Measurements from ENCODE around the gene LHX3.

LHX3 gene

GRCh38 chr9:136204838-136205706, at the start of gene LHX3:
Gene LHX3, minus strand, starts transcription at chr9:136205128. Its CDS starts 116 bp downstream, at chr9:136205012.
- DNase-seq = no peak

DNA sequence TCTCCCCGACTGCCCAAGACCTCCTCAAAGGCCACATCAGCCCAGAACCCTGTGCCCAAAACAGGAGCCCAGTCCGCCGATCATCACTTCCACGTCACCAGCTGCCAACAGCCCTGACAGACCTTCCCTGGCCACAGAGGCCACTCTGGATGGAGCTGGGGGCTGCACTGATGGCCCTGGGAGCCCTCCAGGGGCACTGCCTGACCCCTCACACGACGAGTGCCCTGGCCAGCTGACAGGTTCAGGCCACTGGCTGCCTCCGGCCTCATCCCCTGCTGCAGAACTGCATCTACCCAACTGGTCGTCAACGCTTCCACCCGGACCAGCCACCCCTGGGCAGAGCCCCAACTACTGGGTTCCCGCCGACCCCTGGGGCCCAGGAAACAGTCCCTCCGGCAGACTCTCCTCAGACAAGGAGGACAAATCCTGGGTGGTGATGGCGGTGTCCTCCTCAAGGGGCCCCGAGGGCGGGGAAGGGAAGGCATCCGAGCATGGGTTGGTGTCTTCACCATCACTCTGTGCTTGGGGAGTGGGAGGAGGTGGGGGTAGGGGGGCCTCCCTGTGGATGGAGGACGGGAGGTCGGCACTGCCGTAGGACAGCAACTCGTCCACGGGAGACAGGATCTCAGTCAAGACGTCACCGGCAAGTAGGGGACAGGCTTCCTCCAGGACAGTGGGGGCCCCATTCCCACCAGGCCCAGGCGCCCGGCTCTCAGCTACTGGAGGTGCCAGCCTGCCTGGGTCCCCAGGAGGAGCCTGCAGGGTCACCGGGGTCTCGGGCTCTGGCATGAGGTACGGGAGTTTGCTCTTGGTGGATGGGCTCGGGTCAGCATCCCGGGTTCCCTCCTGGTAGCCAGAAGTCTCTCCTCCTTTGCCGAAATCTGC, 48.6 kb upstream of the LHX3 start:
- DNase-seq = no peak

- no peak for DNase-seq
These were observed 47.9 kb upstream of the LHX3 start for GRCh38 chr9:136252846-136253245.

DNA sequence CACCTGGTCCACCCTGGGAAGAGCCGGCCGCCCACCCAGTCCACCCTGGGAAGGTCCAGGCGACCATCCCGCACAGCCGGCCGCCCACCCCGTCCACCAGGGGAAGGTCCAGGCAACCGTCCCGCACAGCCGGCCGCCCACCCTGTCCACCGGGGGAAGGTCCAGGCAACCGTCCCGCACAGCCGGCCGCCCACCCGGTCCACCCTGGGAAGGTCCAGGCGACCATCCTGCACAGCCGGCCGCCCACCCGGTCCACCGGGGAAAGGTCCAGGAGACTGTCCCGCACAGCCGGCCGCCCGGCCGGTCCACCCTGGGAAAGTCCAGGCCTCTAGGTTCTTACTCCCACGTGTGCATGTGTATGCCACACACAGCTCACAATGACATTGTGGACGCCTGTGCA, 47.4 kb upstream of the LHX3 start:
- no peak for DNase-seq

DNA sequence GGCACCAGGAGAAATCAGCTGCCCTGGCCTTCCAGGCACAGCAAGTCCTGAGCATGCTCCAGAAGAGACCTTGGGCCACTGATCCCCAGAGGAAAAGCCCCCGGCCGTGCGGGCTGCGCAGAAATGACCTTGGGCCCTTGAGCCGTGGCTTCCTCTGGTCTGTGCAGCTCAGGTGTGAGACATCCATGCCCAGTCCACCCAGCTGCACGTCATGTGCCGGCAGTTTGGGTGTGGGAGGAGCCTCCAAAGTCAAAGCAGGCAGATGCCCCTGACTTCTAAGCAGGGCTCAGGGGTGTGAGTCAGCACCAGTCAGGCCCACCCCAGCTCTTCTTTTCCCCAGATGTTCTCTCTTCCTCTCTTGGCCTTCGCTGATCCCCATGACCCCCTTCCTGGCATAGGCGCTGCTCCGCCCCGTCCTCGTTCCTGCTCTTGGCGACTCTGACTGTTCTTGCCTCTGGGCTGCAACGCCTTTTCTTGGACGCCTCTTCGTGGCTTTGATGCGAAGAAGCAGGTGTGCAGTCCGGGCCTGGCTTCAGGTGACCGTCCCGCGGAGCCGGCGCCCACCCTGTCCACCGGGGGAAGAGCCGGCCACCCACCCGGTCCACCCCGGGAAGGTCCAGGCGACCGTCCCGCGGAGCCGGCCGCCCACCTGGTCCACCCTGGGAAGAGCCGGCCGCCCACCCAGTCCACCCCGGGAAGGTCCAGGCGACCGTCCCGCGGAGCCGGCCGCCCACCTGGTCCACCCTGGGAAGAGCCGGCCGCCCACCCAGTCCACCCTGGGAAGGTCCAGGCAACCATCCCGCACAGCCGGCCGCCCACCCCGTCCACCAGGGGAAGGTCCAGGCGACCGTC, 46.6 kb upstream of the LHX3 start:
- no peak for DNase-seq

- DNase-seq = no peak
These were observed 45.7 kb upstream of the LHX3 start for GRCh38 chr9:136250676-136251075.

DNA sequence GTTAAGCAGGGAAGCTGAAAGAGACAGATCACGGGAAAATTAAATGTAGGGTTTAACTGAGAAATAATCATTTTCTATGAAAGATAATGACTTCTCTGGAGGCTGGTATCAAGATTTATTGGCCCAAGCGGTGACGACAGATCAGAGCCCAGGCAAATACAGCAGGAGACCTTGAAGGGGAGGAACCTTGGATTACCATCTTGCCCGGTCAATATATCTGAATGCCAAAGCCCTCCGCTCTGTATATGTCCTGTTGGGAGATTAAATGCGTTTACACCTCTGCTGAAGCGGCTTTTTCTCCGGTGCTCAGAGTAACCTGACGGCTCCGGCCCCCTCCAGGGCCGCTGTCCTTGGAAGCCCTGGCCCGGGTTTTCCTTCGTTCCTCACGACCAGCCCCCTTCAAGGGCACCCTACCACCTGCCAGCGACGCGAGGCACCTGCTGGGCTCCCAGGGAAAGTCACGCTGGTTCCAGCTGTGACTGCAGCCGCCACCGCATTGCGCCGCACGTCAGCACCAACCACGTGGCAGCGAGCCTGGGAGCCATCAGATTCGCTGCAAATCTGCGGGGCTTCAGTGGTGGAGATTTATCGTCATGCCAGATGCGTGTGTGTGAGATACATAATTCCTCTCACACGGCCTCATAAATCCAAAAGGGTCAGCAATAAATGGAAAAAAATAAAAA, 45.1 kb upstream of the LHX3 start:
- peak; percentile 67 for DNase-seq

DNA sequence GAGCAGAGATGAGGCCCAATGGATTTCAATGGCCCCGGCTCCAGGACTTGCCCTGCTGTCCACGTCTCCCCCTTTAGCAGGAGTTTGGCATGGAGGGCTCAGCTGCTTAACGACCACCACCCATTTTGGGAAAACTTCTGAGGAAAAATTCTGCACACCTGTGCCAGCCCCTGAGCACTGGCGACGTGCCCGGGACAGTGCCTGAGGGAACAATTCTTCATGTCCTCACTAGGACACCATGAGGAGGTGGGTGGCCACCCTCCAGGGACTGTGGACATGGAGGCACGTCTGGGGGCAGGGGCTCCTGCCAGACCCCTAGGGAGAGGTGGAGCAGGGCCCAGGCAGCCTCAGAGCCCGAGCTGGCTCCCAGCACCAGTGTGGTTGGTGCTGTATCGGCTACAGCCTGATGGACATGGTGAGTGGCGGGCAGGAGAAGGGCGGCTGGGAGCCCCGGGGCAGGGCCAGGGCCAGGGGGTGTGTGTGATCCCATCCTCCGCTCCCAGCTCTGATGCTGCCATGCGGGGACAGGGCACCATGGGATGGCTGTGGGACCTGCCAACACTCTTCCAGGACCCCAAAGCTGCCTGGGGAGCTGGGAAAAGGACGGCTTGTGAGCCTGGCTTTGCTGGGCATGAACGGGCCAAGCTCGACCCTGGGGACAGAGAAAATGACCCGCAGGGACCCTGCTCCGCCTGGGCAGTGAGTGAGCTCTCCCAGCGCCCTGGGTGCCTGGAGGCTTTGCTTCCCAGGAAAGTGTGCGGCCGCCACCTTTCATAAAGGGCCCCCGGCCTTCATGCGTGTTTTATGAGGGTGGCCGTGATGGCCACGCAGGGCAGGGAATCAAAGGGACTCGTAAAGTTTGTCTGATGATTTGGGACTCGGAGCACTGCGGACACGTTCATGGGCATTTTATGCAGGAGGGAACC, 44.3 kb upstream of the LHX3 start:
- DNase-seq = no peak

GRCh38 chr9:136247947-136248637, 43.2 kb upstream of the LHX3 start:
- no peak for DNase-seq

DNA sequence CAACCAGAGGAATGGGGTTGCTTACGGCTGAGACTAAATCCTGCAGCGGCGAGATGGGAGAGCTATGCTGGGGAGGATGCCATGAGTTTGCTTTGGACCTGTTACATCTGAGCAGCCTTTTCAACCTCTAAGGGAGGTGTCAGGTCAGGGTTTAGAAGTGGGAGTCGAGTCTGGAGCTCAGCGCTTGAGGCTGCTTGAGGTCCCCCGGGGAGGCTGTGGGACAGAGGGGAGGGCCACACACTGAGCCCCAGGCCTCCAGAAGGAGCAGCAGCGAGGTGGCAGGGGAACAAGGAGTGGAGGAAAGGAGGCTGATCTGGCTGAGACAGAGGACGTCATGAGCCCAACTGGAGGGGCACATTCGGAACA, 42.6 kb upstream of the LHX3 start:
- DNase-seq = no peak

DNA sequence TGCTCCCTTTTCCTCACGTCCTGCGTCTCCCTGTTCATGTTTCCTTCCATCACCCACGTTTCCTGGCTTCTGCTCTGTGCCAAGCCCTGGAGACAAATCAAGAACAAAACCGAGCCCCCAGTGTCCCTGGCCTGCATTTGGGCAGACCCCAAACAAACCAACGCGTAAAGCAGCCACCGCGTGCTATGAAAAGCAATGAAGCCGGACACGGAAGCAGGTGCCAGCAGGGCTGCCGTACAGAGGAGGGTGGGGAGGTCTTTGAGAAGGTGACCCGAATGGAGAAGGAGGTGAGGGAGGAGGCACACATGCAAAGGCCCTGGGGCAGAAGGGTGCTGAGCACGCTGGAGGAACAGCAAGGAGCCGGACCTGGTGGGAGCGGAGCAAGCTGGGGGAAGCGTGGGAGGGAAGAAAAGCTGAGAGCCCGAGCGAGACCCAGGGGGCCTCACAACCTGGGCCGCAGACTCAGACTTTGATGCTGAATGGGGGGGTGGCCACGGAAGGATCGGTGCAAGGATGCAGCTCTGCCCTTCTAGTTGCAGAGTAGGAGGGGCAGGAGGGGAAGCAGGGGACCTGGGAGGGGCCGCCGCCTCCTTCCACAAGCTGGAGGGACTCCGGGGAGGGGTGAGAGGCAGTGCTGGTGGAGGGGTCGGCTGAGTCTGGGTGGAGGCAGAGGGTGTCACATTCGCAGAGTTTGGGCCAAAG, 42.1 kb upstream of the LHX3 start:
- no peak for DNase-seq

GRCh38 chr9:136245219-136246150, 40.6 kb upstream of the LHX3 start, which contains the start of gene QSOX2:
Gene QSOX2, minus strand, starts transcription at chr9:136245812. Its CDS starts 9 bp downstream, at chr9:136245803.
- DNase-seq = peak; percentile 66

DNA sequence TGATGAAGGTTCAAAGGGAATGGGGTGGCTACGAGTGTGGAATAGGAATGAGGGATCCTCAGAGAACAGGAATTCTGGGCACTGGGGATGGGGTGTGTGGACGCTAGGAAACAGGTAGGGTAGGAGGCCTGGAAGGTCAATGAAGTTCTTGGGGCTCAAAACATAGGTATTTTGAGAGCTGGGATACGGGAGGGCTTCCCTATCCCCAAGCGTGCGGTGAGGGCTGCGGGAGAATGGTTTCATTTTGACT, 40.0 kb upstream of the LHX3 start:
- no peak for DNase-seq

DNA sequence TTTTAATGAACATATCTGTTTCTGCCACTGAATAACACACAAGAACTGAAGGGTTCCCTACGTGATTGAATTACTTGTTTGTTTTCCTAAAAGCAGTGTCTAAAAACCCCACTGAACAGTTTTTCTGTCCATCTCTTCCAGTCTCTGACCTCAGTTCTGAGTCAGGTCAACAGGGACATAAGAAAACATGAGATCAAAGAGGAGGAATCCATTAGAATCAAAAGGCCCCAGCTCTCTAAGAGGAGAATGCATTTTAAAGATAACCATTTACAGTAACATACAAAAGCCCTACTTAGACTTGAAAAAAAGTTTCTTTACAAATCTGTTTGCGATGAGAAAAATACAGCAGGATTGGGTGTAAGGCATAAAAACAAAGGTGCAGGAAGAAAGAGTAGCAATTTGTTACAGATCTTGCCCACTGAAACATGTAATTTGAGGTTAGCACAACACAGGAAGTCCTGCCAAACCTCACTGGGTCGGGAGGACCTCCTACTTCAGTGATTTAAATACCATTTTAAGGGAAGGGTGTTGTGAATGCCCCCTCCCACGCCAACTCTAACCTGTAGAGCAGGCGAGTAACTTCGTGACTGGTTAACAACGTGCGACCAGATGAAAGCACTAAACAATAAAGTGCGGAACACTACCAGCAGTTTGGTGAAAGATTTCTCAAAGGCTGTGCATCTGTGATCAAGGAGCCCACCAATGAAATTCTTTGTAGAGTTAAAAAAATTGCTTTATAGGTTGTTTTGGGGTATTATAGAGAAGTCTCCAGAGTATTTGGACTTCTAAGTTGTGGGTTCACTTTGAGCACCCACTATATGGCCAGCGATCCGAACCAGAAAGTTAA, 39.4 kb upstream of the LHX3 start:
- no peak for DNase-seq

DNA sequence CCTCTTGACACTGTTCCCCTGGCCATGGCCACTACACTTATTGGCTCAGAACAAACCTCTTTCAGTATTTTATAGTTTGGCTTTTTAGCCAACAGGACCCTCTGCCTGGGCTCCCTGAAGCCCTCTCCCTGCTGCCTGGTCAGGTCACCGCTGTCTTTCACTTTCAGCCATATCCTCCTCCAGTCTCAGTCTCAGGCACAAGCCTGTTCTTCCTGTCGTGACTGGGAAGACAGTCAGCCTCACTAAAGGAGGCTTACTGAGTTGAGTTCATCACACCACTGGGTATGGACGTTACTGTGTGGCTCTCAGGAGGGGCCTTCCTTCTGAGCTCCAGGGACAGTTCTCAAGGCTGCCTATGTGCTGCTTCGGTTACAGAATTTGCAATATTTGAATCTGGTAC, 38.7 kb upstream of the LHX3 start:
- no peak for DNase-seq

GRCh38 chr9:136242918-136243525, 38.1 kb upstream of the LHX3 start:
- DNase-seq = no peak

- no peak for DNase-seq
These were observed 37.3 kb upstream of the LHX3 start for GRCh38 chr9:136242248-136242647.

GRCh38 chr9:136241542-136241941, 36.6 kb upstream of the LHX3 start:
- DNase-seq = no peak

All from NCI-H1092 (cell line).